HCT116 (cell line): ENCODE results near the gene CSGALNACT2.
A peak's percentile ranks its signal among the peaks of the same experiment; 100 is the strongest.

ENCODE experiments used
- CBX3 ChIP-seq: IDR thresholded peaks from 2 replicates; pipeline ENCODE4 v1.6.1; 2012; ENCODE audit warnings: low read depth
- EGR1 ChIP-seq: IDR thresholded peaks from 2 replicates; pipeline ENCODE4 v1.6.1; 2012; ENCODE audit warnings: low read depth
- EZH2 ChIP-seq: fragments of 200-600 bp; sonication (generic); IDR thresholded peaks from 2 replicates; pipeline ENCODE4 v1.6.1; 2017; ENCODE audit warnings: antibody characterized with exemption, mixed run types
- POLR2A ChIP-seq: IDR thresholded peaks from 2 replicates; pipeline ENCODE4 v1.7.0; 2011; ENCODE audit warnings: borderline replicate concordance; ENCODE audit not compliant: insufficient read depth, insufficient read length; ENCODE audit errors: extremely low read depth
- POLR2AphosphoS5 ChIP-seq: IDR thresholded peaks from 2 replicates; pipeline ENCODE4 v1.6.1; 2011; ENCODE audit warnings: mild to moderate bottlenecking, low read depth, low read length, moderate library complexity
- YY1 ChIP-seq: IDR thresholded peaks from 2 replicates; pipeline ENCODE4 v1.6.1; 2011; ENCODE audit warnings: low read length, low read depth, moderate library complexity, mild to moderate bottlenecking; ENCODE audit not compliant: insufficient replicate concordance; ENCODE audit errors: extremely low read depth
- TF ChIP-seq, protein P1 (sequence below), 3 experiments: fragments of 200-600 bp in 1 of 3; sonication (generic) in 1 of 3; IDR thresholded peaks in 2 of 3; conservative IDR thresholded peaks in 1 of 3; 2 replicates each; pipeline ENCODE4 v1.5.1; 2012 to 2017; ENCODE audit warnings: low read depth in 2 of 3, low read length in 2 of 3, antibody characterized with exemption in 1 of 3, borderline replicate concordance in 1 of 3, control low read depth in 1 of 3, mild to moderate bottlenecking in 1 of 3, mixed read lengths in 1 of 3, mixed run types in 1 of 3, moderate library complexity in 1 of 3; ENCODE audit not compliant: insufficient read depth in 1 of 3
- TF ChIP-seq, protein P2 (sequence below): IDR thresholded peaks from 2 replicates; pipeline ENCODE4 v1.6.1; 2012; ENCODE audit warnings: low read depth
- TF ChIP-seq, protein P3 (sequence below): IDR thresholded peaks from 2 replicates; pipeline ENCODE4 v1.6.1; 2012

DNA sequence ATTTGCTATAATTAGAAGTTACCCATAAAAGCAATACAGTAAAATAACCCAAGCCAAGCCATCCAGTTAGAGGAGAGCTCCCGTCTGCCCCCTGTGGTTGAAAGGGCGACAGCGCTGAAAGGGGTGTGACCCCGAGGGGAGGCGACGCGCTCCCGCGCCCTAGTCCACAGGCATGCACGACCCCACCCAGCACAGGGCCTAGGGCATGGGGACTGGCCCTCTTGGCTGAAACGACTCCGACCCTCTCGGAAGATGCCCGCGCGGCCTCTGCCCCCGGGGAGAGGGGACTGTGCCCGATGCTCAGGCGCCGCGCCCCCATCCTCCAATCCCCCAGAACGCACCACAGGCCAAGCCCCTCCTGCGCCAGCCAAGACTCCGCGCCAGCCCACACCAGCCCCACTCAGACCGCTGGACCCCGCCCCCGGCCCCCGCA lies 64.0 kb downstream of the CSGALNACT2 start:
- TF ChIP-seq, protein P1, sequence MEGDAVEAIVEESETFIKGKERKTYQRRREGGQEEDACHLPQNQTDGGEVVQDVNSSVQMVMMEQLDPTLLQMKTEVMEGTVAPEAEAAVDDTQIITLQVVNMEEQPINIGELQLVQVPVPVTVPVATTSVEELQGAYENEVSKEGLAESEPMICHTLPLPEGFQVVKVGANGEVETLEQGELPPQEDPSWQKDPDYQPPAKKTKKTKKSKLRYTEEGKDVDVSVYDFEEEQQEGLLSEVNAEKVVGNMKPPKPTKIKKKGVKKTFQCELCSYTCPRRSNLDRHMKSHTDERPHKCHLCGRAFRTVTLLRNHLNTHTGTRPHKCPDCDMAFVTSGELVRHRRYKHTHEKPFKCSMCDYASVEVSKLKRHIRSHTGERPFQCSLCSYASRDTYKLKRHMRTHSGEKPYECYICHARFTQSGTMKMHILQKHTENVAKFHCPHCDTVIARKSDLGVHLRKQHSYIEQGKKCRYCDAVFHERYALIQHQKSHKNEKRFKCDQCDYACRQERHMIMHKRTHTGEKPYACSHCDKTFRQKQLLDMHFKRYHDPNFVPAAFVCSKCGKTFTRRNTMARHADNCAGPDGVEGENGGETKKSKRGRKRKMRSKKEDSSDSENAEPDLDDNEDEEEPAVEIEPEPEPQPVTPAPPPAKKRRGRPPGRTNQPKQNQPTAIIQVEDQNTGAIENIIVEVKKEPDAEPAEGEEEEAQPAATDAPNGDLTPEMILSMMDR (IDR thresholded peaks at IDR 0.05 in 2 of 3, conservative IDR thresholded peaks at IDR 0.05 in 1 of 3; ENCODE audit: borderline replicate concordance in 1 of 3, insufficient read depth in 1 of 3, low read depth in 2 of 3, low read length in 2 of 3): peak; percentile 19 to 80 (median 77); a peak in 4 of 6 replicates
- TF ChIP-seq POLR2A (no peak), YY1 (no peak), EGR1 (no peak), CBX3 (no peak), POLR2AphosphoS5 (no peak), EZH2 (no peak)
- TF ChIP-seq, protein P2, sequence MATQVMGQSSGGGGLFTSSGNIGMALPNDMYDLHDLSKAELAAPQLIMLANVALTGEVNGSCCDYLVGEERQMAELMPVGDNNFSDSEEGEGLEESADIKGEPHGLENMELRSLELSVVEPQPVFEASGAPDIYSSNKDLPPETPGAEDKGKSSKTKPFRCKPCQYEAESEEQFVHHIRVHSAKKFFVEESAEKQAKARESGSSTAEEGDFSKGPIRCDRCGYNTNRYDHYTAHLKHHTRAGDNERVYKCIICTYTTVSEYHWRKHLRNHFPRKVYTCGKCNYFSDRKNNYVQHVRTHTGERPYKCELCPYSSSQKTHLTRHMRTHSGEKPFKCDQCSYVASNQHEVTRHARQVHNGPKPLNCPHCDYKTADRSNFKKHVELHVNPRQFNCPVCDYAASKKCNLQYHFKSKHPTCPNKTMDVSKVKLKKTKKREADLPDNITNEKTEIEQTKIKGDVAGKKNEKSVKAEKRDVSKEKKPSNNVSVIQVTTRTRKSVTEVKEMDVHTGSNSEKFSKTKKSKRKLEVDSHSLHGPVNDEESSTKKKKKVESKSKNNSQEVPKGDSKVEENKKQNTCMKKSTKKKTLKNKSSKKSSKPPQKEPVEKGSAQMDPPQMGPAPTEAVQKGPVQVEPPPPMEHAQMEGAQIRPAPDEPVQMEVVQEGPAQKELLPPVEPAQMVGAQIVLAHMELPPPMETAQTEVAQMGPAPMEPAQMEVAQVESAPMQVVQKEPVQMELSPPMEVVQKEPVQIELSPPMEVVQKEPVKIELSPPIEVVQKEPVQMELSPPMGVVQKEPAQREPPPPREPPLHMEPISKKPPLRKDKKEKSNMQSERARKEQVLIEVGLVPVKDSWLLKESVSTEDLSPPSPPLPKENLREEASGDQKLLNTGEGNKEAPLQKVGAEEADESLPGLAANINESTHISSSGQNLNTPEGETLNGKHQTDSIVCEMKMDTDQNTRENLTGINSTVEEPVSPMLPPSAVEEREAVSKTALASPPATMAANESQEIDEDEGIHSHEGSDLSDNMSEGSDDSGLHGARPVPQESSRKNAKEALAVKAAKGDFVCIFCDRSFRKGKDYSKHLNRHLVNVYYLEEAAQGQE: no peak
- TF ChIP-seq, protein P3, sequence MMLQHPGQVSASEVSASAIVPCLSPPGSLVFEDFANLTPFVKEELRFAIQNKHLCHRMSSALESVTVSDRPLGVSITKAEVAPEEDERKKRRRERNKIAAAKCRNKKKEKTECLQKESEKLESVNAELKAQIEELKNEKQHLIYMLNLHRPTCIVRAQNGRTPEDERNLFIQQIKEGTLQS: no peak
